ENCODE data around the gene HCFC1R1. TPM values are rescaled to one million over a fixed set of nuclear protein-coding genes. Genes with fewer than 3 reads are reported as not detected.
"Not testable (repeated sequence)": the region's sequence is repeated elsewhere in the genome, so short reads cannot be mapped to it uniquely, and the experiment has no call there.

HCFC1R1 gene
- 13.0 TPM for total RNA-seq

- DNase-seq: peak; percentile 99
Measured at GRCh38 chr16:3023669-3024478, at the start of gene HCFC1R1, which contains the start of gene THOC6. HCFC1R1 (minus strand) TSS chr16:3023942; CDS start chr16:3023941, 1 bp downstream. THOC6 (plus strand) TSS chr16:3024035; CDS start chr16:3024327, 292 bp downstream.

DNA sequence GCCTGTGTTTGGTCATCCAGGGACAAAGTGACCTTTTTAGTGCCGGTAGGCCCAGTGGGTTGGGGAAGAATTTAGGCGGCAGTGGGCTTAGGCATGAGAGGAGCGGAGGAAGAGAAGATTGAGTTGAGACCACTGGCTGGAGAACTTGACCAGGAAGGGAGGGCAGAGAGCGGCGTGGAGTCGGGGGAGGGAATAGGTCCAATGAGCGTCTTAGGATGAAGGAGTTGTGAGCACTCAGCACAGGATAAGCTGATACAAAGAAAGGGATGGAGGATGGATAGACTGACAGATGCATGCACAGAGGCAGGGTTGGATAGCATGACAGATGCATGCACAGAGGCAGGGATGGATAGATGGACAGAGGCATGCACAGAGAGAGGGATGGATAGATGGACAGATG, 49.7 kb upstream of the HCFC1R1 start:
- DNase-seq: no peak

- DNase-seq: not testable (repeated sequence)
Measured at GRCh38 chr16:3072576-3073263, 49.0 kb upstream of the HCFC1R1 start.

- DNase-seq: not testable (repeated sequence)
Measured at GRCh38 chr16:3072148-3072547, 48.4 kb upstream of the HCFC1R1 start.

DNA sequence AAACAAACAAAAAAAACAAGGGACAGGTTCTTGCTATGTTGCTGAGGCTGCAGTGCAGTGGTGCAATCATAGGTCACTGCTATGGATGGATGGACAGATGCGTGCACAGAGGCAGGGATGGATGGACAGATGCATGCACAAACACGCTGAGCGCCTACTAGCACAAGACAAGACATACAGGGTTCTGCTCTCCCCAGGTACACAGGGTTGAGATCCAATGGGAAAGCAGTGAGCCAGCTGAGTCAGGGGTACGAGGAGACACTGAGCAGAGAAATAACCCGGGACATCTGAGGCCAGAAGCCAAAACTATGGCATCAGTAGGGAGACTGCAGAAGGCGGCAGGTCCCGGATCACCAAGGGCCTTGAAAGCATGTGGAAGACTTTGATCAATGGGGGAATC, 47.9 kb upstream of the HCFC1R1 start:
- no peak for DNase-seq

- no peak for DNase-seq
Measured at GRCh38 chr16:3070608-3071111, 46.9 kb upstream of the HCFC1R1 start.

GRCh38 chr16:3069146-3069545, 45.4 kb upstream of the HCFC1R1 start:
- not testable (repeated sequence) for DNase-seq

DNA sequence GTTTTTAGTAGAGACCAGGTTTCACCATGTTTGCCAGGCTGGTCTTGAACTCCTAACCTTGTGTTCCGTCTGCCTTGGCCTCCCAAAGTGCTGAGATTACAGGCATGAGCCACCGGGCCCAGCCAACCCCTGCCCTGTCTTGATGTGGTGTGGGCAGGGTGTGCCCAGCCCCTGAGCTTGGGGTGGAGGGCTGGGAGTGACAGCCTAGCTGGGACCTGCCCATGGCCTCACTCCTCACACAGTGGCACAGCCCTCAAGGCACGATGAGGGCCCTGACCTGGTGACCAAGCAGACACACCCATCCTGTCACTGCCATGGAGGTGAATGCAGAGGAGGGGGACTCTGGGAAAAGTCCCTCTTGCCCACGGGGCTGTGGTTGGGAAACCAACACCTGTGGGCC, 44.7 kb upstream of the HCFC1R1 start:
- DNase-seq: no peak

GRCh38 chr16:3066440-3066748, 42.7 kb upstream of the HCFC1R1 start:
- DNase-seq: no peak

DNA sequence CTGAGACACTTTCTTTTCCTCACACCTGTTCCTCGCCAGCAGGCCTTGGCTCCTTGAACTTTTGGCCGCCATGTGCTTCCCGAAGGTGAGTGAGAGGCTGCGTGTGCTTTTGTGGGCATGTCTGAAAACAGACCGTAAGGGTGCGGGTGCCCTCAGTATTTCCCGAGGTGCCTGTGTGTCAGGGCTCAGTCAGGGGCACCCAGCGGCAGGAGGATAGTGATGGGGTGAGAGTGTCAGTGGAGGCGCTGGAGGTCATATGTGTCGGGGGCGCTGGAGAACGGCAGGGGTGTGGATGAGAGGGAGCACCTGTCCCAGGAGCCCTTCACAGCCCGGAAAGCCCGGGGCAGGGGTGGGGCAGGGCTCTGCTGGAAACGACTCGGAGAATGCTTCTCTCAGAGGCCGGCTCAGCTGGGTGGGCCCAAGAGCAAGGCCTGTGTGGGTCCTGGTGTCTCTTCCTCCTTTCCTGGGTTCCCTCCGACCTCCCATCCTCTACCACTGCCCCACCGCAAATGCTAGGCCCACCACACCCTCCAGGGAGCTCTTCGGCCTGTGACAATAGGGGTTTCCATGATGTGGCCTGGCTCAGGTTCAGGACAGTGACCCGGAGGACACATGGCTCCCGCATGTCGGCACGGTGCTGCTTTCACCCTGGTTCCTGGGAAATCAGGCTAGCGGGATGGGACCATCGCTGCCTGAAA, 42.1 kb upstream of the HCFC1R1 start:
- no peak for DNase-seq

DNA sequence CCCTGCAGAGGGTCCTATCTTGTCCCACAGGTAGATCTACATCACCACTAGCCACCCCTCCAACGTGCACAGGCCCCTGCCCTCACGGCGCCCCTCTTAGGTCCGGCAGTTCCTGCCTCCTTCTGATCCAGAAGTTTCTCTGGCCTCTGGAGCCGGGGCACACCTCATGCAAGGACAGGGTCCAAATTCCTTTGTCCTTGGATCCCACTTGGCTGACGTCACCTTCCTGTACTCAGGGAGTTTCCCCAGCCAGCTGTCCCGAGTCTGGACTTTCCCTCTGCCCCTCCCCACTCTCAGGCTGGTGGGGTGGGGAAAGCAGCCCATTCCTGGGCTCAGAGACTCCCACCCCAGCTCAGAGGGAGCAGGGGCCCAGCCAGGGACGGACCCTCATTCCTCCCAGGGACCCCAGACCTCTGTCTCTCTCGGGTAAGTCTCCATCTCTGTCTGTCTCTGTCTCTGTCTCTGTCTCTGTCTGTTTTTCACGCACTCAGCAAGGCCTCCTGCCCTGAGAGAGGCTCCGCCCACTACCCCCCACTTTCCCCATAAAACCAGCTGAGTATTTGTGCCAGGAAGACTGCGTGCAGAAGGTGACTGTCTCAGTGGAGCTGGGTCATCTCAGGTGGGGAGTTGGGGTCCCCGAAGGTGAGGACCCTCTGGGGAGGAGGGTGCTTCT, 41.5 kb upstream of the HCFC1R1 start, which contains the start of gene IL32:
IL32 (plus strand) TSS at position 572 of the 673 bp plus-strand sequence. CDS start 172 bp downstream, outside the sequence.
- peak; percentile 86 for DNase-seq

GRCh38 chr16:3063625-3064386, 40.1 kb upstream of the HCFC1R1 start:
- DNase-seq: no peak

DNA sequence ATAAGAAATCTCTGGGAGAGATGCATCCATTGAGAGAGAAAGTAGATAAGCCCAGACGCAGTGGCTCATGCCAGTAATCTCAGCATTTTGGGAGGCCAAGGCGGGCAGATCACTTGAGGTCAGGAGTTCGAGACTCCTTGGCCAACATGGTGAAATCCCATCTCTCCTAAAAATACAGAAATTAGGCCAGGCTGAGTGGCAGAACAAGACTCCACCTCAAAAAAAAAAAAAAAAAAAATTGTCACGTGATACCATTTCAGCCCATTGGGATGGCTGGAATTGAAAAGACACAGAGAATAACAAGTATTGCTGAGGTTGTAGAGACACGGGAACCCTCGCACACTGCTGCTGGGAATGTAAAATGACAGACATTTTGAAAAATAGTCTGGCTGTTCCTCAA, 38.8 kb upstream of the HCFC1R1 start:
- DNase-seq: no peak

DNA sequence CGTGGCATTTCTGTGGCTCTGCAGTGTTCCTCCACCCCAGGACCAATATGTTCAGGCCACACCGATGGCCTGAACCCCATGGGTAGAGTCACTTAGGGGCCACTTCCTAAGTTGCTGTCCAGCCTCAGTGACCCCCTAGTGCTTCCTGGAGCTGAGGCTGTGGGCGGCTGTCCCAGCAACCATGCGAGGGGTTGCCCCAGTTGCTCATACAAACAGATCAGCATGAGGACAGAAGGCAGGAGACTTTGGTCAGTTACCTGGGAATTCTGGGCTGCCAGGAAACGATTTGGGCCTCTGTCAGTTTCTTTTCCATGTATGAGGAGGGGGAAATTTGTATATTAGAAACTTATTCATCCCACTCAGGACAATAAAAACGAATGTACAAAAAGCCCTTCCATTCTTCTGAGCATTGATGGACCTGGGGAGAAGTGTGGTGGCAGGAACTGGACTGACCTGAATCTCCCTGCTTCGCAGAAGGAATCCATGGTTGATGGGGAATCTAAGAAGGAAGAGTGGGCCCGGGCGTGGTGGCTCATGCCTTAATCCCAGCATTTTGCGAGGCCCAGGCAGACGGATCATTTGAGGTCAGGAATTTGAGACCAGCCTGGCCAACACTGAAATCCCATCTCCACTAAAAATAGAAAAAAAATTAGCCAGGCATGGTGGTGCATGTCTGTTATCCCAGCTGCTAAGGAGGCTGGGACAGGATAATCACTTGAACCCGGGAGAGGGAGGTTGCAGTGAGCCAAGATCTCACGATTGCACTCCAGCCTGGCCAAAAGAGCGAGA, 36.8 kb upstream of the HCFC1R1 start:
- peak; percentile 76 for DNase-seq

DNA sequence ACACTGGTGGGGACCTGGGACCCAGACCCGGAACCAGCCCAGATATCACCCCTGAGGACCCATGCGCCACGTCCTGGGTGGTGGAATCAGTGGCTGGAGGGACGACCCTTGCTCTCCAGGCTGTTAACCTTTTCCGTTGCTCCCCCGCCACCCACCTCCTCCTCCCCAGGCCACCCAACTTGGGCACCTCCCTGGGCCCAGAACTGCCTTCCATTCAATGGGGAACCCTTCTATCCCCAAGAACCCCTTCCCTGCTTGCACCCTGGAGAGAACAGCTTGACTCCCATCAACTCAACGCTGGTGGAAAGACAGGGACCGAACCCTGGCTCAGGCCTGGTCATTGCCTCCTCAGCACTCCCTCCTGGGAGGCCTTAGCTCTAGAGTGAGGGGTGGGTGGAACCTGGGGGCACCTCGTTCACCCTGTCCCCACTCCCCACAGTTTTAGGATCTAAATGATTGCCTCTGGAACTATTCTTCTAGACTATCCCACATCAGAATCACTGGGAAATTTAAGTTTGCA, 36.0 kb upstream of the HCFC1R1 start:
- no peak for DNase-seq

DNA sequence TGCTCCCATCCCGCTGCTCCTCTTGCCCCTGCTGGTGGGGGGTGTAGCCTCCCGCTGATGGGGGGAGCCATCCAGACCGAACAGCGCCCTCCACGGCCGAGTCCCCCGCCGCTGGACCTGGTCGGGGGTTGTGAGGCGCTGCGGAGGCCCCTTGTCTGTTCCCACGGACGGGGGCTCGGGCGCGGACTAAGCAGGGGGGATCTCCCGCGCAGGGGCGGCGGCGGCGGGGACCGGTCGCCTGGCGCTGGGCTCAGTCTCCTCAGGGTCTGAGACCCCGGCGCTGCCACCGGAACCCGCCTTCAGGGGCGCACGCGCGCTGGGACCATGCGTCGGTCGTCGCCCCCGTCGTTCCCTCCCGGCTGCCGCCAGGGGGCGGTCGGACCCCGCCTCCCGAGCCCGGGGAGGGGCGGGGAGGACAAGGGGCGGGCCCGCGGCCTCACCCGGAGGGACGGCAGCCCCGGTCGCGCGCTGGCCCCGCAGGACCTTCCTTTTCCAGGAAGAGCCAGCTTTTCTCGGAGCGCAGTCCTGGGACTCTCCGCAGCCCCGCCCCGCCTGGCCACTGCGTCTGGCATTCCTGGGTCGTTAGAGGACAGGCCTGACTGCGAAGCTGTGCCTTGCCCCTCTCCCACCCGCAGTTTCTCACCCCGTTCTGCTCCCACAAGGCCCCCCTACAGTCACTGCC, 35.4 kb upstream of the HCFC1R1 start:
- DNase-seq: peak; percentile 93

DNA sequence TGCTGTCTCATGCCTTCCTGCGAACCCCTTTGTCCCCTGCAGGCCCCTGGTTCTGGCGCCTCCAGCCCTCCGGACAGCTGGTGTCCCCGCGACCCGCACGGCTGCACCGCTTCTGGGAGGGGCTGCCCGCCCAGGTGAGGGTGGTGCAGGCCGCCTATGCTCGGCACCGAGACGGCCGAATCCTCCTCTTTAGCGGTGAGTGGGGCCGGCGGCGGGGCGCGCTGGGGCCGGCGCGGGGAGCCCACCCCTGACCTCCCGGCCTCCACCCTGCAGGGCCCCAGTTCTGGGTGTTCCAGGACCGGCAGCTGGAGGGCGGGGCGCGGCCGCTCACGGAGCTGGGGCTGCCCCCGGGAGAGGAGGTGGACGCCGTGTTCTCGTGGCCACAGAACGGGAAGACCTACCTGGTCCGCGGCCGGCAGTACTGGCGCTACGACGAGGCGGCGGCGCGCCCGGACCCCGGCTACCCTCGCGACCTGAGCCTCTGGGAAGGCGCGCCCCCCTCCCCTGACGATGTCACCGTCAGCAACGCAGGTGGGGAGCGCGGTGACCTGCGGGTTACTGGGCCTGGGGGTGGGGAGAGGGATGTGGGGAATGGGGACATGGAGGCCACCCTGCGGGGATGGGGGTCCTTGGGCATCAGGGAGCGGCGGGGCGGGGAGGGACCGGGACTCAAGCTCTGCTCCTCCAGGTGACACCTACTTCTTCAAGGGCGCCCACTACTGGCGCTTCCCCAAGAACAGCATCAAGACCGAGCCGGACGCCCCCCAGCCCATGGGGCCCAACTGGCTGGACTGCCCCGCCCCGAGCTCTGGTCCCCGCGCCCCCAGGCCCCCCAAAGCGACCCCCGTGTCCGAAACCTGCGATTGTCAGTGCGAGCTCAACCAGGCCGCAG, 34.6 kb upstream of the HCFC1R1 start:
- DNase-seq: peak; percentile 40

All from tongue (tissue), 2 donors.